Transverse colon (tissue), 3 donors: Measurements from ENCODE around the gene MRPS17.

Experiments used
- EP300 ChIP-seq: sonication (generic); formaldehyde crosslinking; IDR thresholded peaks from one replicate; pipeline ENCODE4 v1.6.1; 2017; ENCODE audit warnings: antibody characterized with exemption, low read depth
- POLR2A ChIP-seq: fragments of 450-650 bp; IDR thresholded peaks from one replicate; pipeline ENCODE4 v1.6.1; 2016; ENCODE audit warnings: antibody characterized with exemption, mild to moderate bottlenecking, moderate library complexity
- TF ChIP-seq, protein P1 (sequence below), 5 experiments: fragments of 200-600 bp in 3 of 5; fragments of 450-650 bp in 2 of 5; sonication (generic) in 3 of 5; IDR thresholded peaks; 1 replicate in 2 of 5; 2 replicates in 3 of 5; pipeline ENCODE4 v1.5.1; 2016 to 2017; ENCODE audit warnings: antibody characterized with exemption in 5 of 5, inconsistent platforms in 3 of 5, mild to moderate bottlenecking in 2 of 5, moderate library complexity in 1 of 5

GRCh38 chr7:55912748-55913158 lies 38.9 kb upstream of the MRPS17 start:
- TF ChIP-seq, protein P1, sequence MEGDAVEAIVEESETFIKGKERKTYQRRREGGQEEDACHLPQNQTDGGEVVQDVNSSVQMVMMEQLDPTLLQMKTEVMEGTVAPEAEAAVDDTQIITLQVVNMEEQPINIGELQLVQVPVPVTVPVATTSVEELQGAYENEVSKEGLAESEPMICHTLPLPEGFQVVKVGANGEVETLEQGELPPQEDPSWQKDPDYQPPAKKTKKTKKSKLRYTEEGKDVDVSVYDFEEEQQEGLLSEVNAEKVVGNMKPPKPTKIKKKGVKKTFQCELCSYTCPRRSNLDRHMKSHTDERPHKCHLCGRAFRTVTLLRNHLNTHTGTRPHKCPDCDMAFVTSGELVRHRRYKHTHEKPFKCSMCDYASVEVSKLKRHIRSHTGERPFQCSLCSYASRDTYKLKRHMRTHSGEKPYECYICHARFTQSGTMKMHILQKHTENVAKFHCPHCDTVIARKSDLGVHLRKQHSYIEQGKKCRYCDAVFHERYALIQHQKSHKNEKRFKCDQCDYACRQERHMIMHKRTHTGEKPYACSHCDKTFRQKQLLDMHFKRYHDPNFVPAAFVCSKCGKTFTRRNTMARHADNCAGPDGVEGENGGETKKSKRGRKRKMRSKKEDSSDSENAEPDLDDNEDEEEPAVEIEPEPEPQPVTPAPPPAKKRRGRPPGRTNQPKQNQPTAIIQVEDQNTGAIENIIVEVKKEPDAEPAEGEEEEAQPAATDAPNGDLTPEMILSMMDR (IDR thresholded peaks at IDR 0.05): no peak
- TF ChIP-seq POLR2A (no peak), EP300 (no peak)
